GM03348 (cell line): Measurements from ENCODE around the gene SLC10A4.

ENCODE experiments used
- DNase-seq: peaks from one replicate; pipeline ENCODE4 v3.0.0; 2012; ENCODE audit warnings: low spot score

Gene SLC10A4

GRCh38 chr4:48490012-48490679 lies 7.0 kb downstream of the SLC10A4 start, which contains the start of gene ZAR1:
TSS of gene ZAR1 (plus strand) at chr4:48490252. CDS start at chr4:48490292, 40 bp downstream.
- DNase-seq, result peak; percentile 20

- DNase-seq, result peak; percentile 13
Measured at GRCh38 chr4:48490680-48491513, 7.8 kb downstream of the SLC10A4 start.

- DNase-seq, result no peak
Measured at GRCh38 chr4:48491514-48492176, 8.5 kb downstream of the SLC10A4 start.

GRCh38 chr4:48493452-48494100 lies 10.4 kb downstream of the SLC10A4 start:
- DNase-seq, result no peak

- no peak for DNase-seq
Measured at GRCh38 chr4:48495941-48496340, 12.8 kb downstream of the SLC10A4 start.

- no peak for DNase-seq
Measured at GRCh38 chr4:48498895-48499294, 15.8 kb downstream of the SLC10A4 start.

GRCh38 chr4:48499551-48500066 lies 16.5 kb downstream of the SLC10A4 start:
- no peak for DNase-seq

- no peak for DNase-seq
Measured at GRCh38 chr4:48503233-48504025, 20.3 kb downstream of the SLC10A4 start.

- DNase-seq, result no peak
Measured at GRCh38 chr4:48504026-48504330, 20.8 kb downstream of the SLC10A4 start.

- DNase-seq, result no peak
Measured at GRCh38 chr4:48504352-48504751, 21.2 kb downstream of the SLC10A4 start.

GRCh38 chr4:48506716-48507115 lies 23.6 kb downstream of the SLC10A4 start:
- DNase-seq, result no peak

GRCh38 chr4:48509543-48509942 lies 26.4 kb downstream of the SLC10A4 start:
- DNase-seq, result no peak

GRCh38 chr4:48518143-48518542 lies 35.0 kb downstream of the SLC10A4 start:
- no peak for DNase-seq

GRCh38 chr4:48526406-48526805 lies 43.3 kb downstream of the SLC10A4 start:
- DNase-seq, result no peak

- DNase-seq, result no peak
Measured at GRCh38 chr4:48538358-48538757, 55.2 kb downstream of the SLC10A4 start.
